Right hindlimb (tissue), 1 donor: ENCODE measurements around the gene IL2RA.
"Not testable (repeated sequence)": the region's sequence is repeated elsewhere in the genome, so short reads cannot be mapped to it uniquely, and the experiment has no call there.

Experiments used
- DNase-seq: peaks from one replicate; pipeline ENCODE4 v3.0.0-alpha.2; 2018

IL2RA gene

GRCh38 chr10:6011558-6011957 is 50.6 kb downstream of the IL2RA start:
- DNase-seq = no peak

GRCh38 chr10:6010569-6010968 is 51.6 kb downstream of the IL2RA start:
- no peak for DNase-seq

- DNase-seq = no peak
These were observed 52.2 kb downstream of the IL2RA start for GRCh38 chr10:6009961-6010360.

DNA sequence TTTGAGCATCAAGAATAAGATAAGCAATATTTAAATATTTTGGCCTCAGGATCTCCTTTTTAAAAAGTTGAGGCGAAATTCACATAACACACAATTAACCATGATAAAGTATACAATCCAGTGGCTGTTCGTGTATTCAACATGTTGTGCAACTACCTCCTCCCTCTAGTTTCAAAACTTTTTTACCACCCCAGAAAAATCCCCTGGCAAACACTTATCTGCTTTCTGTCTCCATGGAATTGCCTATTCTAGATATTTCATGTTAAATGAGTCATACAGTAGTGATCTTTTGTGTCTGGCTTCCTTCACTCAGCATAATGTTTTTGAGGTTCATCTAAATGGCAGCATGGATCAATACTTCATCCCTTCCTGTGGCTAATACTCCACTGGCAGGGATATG is 53.0 kb downstream of the IL2RA start:
- DNase-seq = no peak

DNA sequence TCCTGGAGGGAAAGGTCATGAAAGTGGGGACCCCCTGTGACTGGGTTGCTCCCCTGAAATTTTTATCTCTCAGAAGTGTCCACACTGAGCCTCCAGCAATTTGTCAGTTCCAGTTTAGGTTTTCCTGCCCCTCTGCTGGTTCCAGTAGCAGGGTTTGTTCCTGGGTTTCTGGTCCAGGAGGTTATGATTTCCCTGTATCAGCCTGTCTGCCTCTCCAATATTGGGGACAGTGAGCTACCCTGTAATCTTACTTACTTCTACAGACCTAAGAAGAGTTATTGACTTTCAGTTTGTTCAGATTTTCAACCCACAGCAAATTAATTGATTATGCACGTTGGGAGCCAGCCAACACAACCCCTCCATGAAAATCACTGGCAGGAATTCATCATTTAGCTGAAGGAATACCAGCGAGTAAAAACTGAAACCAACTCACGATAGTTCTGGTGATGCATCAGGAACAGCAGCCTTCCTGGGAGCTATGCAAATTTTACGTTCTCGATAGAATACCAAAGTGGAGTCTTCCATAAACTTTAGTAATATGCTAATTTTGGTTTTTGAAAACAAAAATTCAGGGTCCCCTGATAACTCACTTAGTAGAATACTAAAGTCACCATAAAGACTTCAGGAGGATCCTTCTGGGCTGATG is 53.5 kb downstream of the IL2RA start:
- DNase-seq = no peak

GRCh38 chr10:6006991-6007390 is 55.2 kb downstream of the IL2RA start:
- DNase-seq = no peak

GRCh38 chr10:6006546-6006945 is 55.6 kb downstream of the IL2RA start:
- no peak for DNase-seq

GRCh38 chr10:6005856-6006395 is 56.2 kb downstream of the IL2RA start:
- no peak for DNase-seq

GRCh38 chr10:6005161-6005804 is 56.9 kb downstream of the IL2RA start:
- DNase-seq = not testable (repeated sequence)

- no peak for DNase-seq
These were observed 59.2 kb downstream of the IL2RA start for GRCh38 chr10:6002809-6003510.

GRCh38 chr10:5999440-6000165 is 62.6 kb downstream of the IL2RA start:
- DNase-seq = no peak

GRCh38 chr10:5996696-5997095 is 65.5 kb downstream of the IL2RA start:
- DNase-seq = no peak

DNA sequence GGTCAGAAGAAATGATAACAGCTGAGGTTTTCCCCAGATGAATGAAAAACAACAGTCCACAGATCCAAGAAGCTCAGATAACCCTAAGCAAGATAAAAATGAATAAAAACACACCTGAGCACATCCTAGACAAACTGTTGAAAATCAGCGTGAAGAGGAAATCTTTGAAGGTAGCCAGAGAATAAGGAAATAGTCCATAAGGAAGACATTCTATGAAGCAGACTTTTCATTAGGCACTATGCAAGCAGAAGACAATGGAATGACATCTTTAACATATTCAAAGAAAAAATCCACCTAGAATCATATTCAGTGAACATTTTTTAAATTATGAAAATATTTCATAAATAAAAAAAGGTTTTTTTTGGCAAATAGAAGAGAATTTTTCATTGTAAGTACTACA is 69.8 kb downstream of the IL2RA start:
- no peak for DNase-seq

DNA sequence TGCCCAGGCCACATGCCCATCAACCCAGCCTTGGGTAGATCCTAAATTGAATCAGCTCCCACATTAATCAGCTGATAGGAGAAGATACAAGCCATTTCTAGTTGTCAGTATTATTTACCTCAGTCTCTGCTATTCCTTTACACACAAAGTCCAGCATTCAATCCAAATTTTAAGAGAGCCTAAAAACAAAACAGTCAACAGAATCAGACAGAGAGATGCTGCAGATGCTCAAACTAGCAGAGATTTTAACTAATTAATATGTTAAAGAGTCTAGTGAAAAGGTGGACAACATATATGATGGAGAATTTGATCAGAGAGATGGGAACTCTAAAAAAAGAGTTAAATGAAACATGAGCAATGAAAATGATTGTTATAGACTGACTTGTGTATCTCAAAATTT is 70.5 kb downstream of the IL2RA start:
- DNase-seq = no peak

DNA sequence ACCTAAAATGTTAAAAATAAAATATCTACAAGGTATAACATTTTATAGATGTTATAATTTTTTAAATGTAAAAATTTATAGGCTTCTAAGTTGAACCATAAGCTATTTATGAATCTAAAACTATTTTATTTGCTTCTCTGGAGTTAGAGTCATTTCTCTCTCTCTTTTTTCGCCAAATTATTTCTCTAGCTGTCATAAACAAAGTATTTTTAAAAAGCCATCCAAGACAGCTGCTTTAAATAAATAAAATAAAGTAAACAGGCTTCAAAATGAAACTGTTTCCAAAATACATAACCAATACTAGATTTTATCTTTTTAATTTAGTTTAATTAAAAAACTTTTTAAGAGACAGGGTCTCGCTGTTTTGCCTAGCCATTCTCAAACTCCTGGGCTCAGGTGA is 72.4 kb downstream of the IL2RA start:
- DNase-seq = no peak

DNA sequence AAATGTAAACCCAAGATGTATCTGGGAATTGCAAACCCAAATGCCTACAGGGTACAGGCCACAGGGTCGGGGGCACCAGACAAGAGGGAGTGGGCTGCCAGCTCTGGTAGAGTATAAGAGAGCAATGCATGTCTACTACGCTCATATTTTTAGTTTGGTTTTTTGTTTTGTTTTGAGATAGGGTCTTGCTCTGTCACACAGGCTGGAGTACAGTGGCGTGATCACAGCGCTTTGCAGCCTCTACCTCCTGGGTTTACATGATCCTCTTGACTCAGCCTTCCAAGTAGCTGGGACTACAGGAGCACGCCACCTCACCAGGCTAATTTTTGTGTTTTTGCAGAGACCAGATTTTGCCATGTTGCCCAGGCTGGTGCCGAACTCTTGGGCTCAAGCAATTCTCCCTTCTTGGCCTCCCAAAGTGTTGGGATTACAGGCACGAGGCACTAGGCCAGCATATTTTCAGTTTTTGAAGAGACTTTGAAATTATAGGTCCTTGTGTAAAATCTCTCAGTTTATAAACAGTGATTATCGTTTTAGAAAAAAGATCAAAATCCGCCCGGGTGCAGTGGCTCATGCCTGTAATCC is 73.7 kb downstream of the IL2RA start:
- no peak for DNase-seq

DNA sequence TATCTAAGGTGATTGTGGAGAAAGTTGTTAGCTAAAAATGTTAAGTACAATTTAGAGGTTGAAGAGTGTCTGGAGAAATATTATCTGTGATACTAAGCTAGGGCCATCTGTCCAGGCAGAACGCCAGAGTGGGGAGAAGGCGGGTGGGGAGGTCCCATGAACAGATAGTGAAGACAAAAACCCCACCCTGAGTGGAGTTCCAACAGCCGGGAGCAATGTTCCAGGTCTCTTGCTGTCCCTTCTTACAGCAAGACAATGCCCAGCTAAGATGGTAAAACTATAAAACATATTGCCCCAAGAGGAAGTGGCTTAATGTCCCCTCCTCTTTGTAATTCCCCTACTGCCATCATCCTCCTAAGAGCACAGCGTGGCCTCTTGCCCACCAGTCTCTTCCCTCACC is 74.4 kb downstream of the IL2RA start:
- no peak for DNase-seq

DNA sequence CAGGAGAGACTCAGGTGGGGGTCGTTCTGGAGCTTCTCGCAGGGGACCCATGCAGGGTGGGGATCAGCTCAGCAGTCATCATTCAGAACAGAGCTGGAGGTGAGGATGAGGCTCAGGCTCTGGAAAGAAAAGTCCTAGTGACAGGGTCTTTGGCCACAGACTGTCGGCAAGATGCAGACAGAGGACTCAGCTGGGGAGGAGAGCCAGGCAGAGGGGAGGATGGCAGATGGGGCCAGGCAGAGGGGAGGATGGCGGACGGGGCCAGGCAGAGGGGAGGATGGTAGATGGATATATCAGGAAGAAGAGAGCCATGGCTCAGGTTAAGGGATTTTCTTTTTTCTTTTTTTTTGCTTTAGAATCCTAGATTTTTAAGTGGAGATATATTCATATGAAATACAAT is 77.1 kb downstream of the IL2RA start:
- no peak for DNase-seq

GRCh38 chr10:5983774-5984173 is 78.4 kb downstream of the IL2RA start:
- DNase-seq = no peak

- no peak for DNase-seq
These were observed 80.6 kb downstream of the IL2RA start for GRCh38 chr10:5981529-5981928.

DNA sequence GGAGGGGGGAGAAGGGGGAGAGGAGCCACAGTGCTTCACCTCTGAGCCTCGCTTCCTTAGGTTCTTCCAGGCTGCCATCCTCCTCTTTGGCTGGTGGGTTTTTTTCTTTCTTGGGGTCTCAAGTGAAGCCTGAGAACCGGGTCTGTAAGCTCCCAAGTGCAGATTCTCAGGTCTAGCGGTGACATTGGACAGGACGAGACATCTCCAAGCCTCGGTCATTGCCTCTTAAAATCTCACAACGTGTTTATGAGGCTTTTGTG is 84.0 kb downstream of the IL2RA start:
- DNase-seq = no peak

DNA sequence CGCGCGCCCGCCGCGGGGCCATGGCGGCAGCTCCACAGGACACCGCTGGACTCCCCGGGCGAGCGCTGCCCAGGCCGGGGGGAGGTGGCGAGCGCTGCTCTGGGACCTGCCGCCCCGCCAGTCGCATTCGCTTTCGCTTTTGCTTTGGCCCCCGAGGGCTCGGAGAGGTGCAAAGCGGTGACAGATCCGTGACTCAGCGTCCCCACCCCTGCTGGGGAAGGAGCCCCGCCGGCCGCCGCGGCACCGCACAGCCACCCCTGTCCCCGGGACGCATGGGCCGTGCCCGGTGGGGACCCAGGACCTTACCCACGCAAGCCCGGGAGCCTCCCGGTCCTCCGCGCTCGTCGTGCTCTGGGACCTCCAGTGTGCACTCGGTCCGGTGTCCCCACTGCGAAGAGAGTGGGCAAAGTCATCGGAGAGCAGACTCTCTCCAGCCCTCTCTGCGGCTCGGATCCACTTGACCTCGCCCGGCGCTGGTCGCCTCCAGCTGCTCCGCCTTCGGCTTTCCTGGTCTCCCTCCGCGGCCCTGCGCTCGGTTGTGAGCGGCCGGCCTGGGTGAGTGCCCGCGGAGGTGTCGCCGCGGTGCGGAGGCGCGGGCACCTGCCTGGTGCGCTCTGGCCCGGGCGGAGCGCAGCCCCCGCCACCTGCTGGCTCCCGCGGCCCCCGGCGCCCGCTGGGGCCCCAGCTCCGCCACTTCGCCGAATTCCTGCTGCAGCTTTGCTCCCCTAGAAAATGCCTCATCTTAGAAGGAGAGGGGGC is 84.5 kb downstream of the IL2RA start, which contains the start of gene IL15RA:
Gene IL15RA (minus strand): TSS at position 73 of the 759 bp plus-strand sequence. CDS start 51 bp downstream, at position 22.
- peak; percentile 58 for DNase-seq
